DOHH2 (cell line): Measurements from ENCODE around the gene TMPRSS2.

Source experiments
- H3F3A ChIP-seq: fragments of 200-600 bp; sonication (generic), shearing (Covaris generic); 2 replicates; pipeline ENCODE4 v1.6.0; 2016; ENCODE audit warnings: antibody characterized with exemption, mild to moderate bottlenecking; ENCODE audit not compliant: control insufficient read depth, insufficient read depth
- H3K27ac ChIP-seq: fragments of 200-600 bp; sonication (generic); 2 replicates; pipeline ENCODE4 v1.5.1; 2014; ENCODE audit warnings: low read depth, mild to moderate bottlenecking, low read length, moderate library complexity
- H3K27me3 ChIP-seq: fragments of 200-600 bp; sonication (generic); 2 replicates; pipeline ENCODE4 v1.6.1; 2014; ENCODE audit warnings: mild to moderate bottlenecking, low read length, mixed read lengths; ENCODE audit not compliant: control insufficient read depth
- H3K36me3 ChIP-seq: fragments of 200-600 bp; sonication (generic); 2 replicates; pipeline ENCODE4 v1.6.1; 2014; ENCODE audit warnings: mild to moderate bottlenecking, low read length, moderate library complexity, mixed read lengths; ENCODE audit not compliant: control insufficient read depth
- H3K4me1 ChIP-seq: fragments of 200-600 bp; sonication (generic); 2 replicates; pipeline ENCODE4 v1.6.1; 2014; ENCODE audit warnings: mild to moderate bottlenecking, low read length, mixed read lengths; ENCODE audit not compliant: control insufficient read depth
- H3K4me2 ChIP-seq: fragments of 200-600 bp; sonication (generic); 2 replicates; pipeline ENCODE4 v1.6.0; 2014; ENCODE audit warnings: mild to moderate bottlenecking, low read length, moderate library complexity
- H3K4me3 ChIP-seq: fragments of 200-600 bp; sonication (generic); 2 replicates; pipeline ENCODE4 v1.5.1; 2014; ENCODE audit warnings: mild to moderate bottlenecking, low read length, mixed read lengths
- H3K79me2 ChIP-seq: fragments of 200-600 bp; sonication (generic); 2 replicates; pipeline ENCODE4 v1.6.1; 2014; ENCODE audit warnings: mild to moderate bottlenecking, low read length, mixed read lengths; ENCODE audit not compliant: control insufficient read depth
- H3K9me2 ChIP-seq: fragments of 200-600 bp; sonication (generic); replicated peaks from 2 replicates; pipeline ENCODE4 v1.6.1; 2014; ENCODE audit warnings: mild to moderate bottlenecking, low read length, mixed read lengths; ENCODE audit not compliant: control insufficient read depth
- H3K9me3 ChIP-seq: fragments of 200-600 bp; sonication (generic); 2 replicates; pipeline ENCODE4 v1.6.1; 2014; ENCODE audit warnings: antibody characterized with exemption, low read length, mixed read lengths; ENCODE audit not compliant: control insufficient read depth, insufficient read depth
- H4K20me1 ChIP-seq: fragments of 200-600 bp; sonication (generic); 2 replicates; pipeline ENCODE4 v1.6.0; 2014; ENCODE audit warnings: low read depth, mild to moderate bottlenecking, antibody characterized with exemption, low read length, moderate library complexity; ENCODE audit not compliant: control insufficient read depth, insufficient read depth
- EZH2phosphoT487 ChIP-seq: fragments of 200-600 bp; sonication (generic); IDR thresholded peaks from 2 replicates; pipeline ENCODE4 v1.6.1; 2017; ENCODE audit warnings: borderline replicate concordance, mild to moderate bottlenecking, antibody characterized with exemption, low read length, moderate library complexity, mixed read lengths
- TF ChIP-seq, protein P1 (sequence below): fragments of 200-600 bp; sonication (generic); IDR thresholded peaks from one replicate; pipeline ENCODE4 v1.5.1; 2014; ENCODE audit warnings: antibody characterized with exemption, mild to moderate bottlenecking, low read depth, low read length; ENCODE audit not compliant: poor library complexity, severe bottlenecking

The TMPRSS2 gene

GRCh38 chr21:41507521-41508414 is at the start of gene TMPRSS2:
TMPRSS2 (minus strand) TSS chr21:41508158; CDS start chr21:41498133, 10,025 bp downstream.
- no peak within 1 kb of the TSS for H3K4me2 ChIP-seq
- no peaks in the 10 kb centered on the region for H3K79me2 ChIP-seq
- no peaks in the 10 kb centered on the region for H3K4me1 ChIP-seq
- TF ChIP-seq, protein P1, sequence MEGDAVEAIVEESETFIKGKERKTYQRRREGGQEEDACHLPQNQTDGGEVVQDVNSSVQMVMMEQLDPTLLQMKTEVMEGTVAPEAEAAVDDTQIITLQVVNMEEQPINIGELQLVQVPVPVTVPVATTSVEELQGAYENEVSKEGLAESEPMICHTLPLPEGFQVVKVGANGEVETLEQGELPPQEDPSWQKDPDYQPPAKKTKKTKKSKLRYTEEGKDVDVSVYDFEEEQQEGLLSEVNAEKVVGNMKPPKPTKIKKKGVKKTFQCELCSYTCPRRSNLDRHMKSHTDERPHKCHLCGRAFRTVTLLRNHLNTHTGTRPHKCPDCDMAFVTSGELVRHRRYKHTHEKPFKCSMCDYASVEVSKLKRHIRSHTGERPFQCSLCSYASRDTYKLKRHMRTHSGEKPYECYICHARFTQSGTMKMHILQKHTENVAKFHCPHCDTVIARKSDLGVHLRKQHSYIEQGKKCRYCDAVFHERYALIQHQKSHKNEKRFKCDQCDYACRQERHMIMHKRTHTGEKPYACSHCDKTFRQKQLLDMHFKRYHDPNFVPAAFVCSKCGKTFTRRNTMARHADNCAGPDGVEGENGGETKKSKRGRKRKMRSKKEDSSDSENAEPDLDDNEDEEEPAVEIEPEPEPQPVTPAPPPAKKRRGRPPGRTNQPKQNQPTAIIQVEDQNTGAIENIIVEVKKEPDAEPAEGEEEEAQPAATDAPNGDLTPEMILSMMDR, result no peak
- no peak for TF ChIP-seq EZH2phosphoT487
- H3K4me3 ChIP-seq, result no peak within 1 kb of the TSS
- H3K36me3 ChIP-seq, result no peaks in the 10 kb centered on the region
- H4K20me1 ChIP-seq, result no peaks in the 10 kb centered on the region
- H3K27ac ChIP-seq, result no peak within 1 kb of the TSS
- H3F3A ChIP-seq, result no peaks in the 10 kb centered on the region
- peaks cover 3% of the 10 kb centered on the region; the same call in 1 of the 2 replicates for H3K27me3 ChIP-seq
- H3K9me3 ChIP-seq, result no peaks in the 10 kb centered on the region
- H3K9me2 ChIP-seq, result no peaks in the 10 kb centered on the region

DNA sequence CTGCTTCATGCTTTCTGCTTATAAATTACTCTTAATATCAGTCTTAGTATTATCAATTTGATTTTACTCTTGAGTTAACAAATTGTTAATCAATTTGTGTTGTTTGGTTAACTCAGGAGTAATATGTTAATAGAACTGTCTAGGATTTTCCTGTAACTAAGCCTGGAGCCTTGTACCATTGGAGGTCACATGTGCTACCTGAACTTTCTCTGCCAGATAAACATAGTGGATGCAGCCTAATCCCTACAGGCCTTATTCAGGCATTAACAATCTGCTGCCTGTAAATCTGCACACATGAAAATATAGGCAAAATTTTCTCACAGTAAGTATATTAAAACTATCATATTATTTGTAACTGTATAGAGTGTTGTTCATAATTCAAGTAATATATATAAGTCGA is 47.1 kb upstream of the TMPRSS2 start:
- no peak overlapping the region for H3K27ac ChIP-seq
- H3K27me3 ChIP-seq, result peaks cover 11% of the 10 kb centered on the region
- H3K4me2 ChIP-seq, result no peak overlapping the region
- H3K4me1 ChIP-seq, result no peaks in the 10 kb centered on the region
- H3K36me3 ChIP-seq, result no peaks in the 10 kb centered on the region
- H4K20me1 ChIP-seq, result no peaks in the 10 kb centered on the region
- no peaks in the 10 kb centered on the region for H3F3A ChIP-seq
- H3K79me2 ChIP-seq, result no peaks in the 10 kb centered on the region
- H3K9me3 ChIP-seq, result no peaks in the 10 kb centered on the region
- no peaks in the 10 kb centered on the region for H3K9me2 ChIP-seq
- TF ChIP-seq, protein P1, result no peak
- no peak for TF ChIP-seq EZH2phosphoT487
- H3K4me3 ChIP-seq, result no peak overlapping the region

DNA sequence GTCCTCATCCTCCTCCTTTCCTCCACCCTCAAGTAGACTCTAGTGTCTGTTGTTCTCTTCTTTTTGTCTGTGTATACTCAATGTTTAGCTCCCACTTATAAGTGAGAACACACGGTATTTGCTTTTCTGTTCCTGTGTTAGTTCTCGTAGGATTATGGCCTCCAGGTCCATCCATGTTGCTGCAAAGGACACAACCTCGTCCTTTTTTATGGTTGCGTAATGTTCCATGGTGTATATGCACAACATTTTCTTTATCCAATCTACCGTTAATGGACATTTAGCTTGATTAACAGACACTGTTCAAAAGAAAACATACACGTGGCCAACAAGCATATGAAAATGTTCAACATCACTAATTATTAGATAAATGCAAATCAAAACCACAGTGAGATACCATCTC is 44.3 kb upstream of the TMPRSS2 start:
- H3K27me3 ChIP-seq, result no peaks in the 10 kb centered on the region
- H3K4me2 ChIP-seq, result no peak overlapping the region
- no peaks in the 10 kb centered on the region for H3K9me3 ChIP-seq
- H3K79me2 ChIP-seq, result no peaks in the 10 kb centered on the region
- no peak for TF ChIP-seq EZH2phosphoT487
- TF ChIP-seq, protein P1, result no peak
- H3K36me3 ChIP-seq, result no peaks in the 10 kb centered on the region
- H3K9me2 ChIP-seq, result no peaks in the 10 kb centered on the region
- H3F3A ChIP-seq, result no peaks in the 10 kb centered on the region
- H4K20me1 ChIP-seq, result no peaks in the 10 kb centered on the region
- H3K4me1 ChIP-seq, result no peaks in the 10 kb centered on the region
- H3K4me3 ChIP-seq, result no peak overlapping the region
- no peak overlapping the region for H3K27ac ChIP-seq
